Measurements from ENCODE around the gene CIDEB.

CIDEB gene

DNA sequence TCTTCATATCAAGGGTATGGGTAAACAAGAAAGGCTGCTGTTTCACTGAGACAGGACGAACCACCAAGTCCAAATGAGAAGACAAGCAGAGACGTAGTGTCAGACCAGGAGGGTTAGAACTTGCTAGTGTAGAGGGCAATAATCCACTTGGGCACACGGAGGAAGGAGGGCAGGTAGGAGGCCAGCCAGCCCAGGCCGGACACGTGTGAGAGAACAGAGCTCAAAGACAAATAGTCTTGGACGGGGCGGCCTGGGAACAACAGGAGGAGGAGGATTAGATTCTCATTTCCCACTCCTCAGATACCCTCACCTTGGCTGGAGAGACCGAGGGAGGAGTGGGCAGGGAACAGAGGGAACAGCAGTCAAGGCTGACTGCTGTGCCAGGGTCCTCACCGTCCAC is 17.0 kb downstream of the CIDEB start:
- DNase-seq = no peak

DNA sequence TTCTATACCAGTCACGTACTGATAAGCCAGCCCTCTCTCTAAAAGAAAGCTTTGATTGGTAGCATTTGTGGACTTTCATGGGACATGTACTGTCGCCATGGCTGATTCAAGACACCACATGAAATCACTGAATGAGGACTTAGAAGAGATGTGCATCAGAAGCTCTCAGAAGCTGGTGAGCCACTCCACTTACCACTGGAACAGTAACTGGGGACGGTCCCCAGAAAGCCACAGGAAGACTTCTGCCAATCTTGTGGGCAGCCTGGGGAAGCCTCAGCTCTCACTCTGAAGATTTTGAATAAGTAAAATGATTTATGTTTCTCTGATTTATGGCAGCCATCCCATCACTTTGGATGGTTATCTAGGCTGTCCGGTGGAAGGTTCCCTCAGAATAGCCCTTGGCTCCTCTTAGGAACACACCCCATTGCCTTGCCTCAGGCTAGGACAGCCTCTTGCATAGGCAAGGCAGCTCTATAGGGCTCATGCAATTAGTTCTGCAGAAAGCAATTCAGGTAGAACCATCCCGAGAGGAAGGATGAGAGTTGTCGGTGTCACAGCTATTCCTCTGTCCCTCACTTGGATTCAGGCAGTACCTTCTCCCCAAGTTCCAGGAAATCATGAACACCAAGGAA is 18.0 kb downstream of the CIDEB start:
- DNase-seq = no peak

DNA sequence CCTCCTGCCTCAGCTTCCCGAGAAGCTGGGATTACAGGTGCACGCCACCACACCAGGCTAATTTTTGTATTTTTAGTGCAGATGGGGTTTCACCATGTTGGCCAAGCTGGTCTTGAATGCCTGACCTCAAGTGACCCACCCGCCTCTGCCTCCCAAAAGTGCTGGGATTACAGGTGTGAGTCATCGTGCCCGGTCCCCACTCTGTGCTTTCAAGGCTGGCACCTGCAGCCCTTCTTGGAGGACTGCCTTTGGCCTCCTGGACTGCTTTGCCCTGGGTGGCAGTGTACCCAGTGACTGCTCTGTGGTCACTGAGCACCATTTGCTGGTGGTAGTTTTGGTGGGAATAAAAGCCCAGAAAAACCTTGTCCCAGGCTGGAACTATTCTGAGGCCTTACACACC is 20.8 kb downstream of the CIDEB start:
- DNase-seq = no peak

DNA sequence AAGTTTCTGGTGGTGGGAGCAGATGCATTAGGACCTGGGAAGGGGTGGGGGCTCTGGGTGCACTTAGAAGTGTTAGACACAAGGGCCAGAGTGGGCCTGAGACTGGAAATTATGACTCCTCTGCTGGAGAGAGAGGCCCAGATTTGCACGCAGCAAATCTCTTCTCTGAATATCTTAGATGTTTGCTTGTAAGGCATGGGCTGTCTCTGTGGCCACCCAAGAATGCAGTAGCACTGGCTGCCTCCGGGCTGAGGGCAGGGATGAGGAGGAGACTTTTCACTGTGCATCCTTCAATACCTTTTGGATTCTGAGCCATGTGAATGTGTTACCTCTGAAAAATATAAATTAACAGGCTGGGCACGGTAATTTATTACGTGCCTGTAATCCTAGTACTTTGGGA is 22.4 kb downstream of the CIDEB start:
- DNase-seq = no peak

DNA sequence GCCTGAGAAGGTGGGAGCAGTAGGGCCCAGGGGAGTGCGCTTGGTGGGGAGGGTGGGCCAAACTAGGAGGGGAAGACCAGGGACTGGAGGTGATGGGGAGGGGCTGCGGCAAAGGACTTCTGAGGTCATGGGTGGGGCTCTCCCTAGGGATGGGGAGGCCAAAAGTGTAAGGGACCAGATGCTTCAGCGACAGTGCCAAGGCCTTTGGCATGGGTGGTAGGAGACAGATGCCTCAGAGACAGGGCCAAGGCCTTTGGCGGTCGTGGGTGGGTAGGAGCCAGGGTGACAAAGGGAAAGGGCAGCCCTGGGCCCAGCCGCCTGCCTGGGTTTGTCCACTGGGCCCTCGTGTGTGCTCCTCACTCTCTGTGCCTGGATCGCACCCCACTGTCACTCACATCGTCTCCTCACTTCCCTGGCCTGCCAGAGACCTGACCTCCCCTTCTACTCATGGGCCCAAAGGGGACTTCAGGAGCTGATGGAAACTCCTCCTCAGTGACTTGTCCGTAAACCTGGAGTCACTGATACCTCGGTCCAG is 23.2 kb downstream of the CIDEB start:
- no peak for DNase-seq

DNA sequence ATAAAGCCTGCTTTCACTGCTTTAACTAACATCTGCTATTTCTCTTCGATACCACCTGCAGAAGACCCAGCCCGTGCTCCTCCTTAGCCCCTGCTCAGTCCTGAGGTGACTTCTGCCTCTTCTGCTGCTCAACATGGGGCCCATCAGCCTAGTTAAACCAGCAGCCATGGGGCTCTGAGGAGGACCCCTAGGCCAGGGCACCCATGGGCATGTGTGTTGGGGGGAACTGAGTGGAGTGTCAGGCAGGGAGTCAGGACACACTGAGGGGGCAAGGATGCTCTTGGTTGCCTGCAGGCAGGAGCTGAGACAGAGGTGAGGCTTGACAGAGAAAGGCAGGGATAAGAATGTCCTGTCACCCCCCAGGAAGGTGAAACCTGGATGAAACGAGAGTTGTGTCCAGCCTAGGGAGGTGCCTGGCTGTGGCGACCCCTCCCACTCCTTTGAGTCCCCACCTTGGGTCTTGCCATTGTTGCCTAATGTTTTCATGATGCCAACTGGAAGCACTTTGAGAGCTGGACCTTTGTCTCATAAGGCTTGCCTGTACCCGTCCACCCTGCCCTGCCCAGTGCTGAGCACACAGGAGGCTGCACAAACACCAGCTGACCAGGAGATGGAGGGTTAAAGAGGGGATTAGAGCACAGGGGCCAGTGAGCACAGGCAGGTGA is 23.8 kb downstream of the CIDEB start:
- DNase-seq = no peak

DNA sequence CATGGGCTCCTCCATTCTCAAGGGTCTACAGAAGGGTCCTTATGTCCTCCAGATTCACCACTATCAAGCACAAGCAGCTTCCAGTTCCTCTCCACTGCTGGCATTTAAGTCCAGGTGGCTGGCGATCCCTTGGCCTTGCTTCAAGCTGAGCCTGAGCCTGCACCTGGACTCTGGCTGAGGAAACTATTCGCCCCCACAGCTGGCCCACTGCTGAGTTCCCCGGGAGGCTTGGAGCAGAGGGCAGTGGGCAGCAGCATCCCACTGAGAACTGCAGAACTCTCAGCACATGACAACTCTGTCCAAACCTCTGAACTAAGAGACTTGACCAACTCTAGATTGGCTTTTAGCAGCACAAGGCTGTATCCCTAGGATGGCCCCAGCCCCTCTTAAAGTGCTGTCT is 25.0 kb downstream of the CIDEB start:
- no peak for DNase-seq

DNA sequence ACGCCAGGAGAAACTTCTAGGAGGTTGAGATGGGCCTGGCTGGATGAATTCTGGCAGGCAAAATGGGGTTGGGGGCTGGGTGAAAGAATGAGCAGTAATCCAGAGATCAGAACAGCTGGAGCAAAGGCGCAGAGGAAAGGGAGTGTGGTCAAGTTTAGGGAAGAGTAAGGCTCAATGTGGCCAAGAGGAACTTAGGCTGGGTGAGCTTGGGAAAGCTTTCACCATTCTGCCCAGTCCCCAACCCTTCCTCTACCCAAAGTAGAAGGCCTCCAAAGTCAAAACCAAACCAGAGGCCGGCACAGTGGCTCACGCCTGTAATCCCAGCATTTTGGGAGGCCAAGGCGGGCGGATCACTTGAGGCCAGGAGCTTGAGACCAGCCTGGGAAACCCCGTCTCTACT is 26.1 kb downstream of the CIDEB start:
- no peak for DNase-seq

DNA sequence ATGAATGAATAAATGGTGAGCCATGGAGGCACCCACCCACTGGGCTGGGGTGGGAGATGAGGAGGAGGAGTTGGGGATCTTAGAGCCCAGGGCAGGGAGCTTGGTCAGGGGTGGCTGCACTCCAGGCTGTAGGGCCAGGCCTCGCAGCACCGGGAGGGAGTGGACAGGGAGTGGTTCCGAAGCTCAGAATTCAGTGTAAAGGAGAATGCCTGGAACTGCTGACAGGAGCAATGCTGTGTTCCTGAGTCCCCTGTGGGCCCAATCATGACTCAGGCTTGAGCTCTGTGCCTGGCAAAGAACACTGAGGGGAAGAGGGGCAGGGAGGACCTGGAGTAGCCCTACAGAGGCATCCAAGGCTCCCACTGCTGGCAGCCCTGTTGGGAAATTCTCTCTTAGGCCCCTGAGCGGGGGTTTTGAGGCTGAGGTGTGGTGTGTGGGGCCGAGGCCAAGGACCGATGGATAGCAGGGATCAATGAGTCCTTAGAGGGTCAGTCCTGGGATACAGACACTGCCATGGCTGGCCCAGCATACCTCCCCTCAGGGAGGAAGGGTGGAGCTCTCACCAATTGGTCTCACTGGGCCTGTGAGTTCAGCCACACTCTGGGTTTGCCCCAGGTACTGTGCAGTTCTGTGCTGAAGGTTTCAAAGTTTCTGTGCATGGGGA is 26.8 kb downstream of the CIDEB start:
- DNase-seq = no peak

DNA sequence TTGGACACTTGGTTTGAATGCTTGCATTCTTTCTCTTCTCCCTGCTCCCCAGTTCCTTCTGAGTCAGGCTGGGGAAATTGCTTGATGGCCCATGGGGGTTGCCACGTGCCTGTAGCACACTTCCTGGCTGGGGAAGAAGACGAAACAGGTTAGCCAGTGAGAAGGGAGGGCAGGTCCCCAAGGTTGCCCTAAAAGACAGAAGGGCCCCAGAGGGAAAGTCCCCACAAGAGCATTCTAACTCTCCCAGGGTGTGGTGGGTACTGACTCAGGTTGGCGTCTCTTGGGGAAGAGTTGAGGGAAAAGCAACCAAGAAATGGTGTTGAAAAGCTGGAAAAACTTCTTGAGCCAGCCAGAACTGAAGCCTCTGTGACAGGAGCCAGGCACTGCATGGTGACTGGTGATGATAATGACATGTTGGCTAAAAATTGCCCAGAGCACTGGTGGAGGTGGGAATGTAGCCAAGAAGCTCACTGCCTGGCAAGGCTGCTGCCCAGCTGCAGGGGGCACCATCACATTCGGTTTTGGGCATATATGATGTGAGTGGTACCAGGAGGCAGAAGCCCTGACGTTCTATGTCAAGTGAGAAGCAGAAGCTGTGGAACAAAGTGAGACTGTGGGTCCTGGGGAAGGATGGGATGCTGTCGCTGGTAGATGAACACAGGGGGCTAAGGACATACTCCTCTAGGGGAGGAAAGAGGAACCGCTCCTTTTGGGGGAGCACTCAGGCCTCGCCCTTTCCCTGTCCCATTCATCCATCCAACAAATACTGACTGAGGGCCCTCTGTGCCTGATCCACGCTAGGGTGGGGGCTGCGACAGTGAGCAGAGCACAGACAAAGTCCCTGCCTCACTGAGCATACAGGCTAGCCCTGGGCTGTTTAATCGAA is 28.2 kb downstream of the CIDEB start:
- DNase-seq = no peak

DNA sequence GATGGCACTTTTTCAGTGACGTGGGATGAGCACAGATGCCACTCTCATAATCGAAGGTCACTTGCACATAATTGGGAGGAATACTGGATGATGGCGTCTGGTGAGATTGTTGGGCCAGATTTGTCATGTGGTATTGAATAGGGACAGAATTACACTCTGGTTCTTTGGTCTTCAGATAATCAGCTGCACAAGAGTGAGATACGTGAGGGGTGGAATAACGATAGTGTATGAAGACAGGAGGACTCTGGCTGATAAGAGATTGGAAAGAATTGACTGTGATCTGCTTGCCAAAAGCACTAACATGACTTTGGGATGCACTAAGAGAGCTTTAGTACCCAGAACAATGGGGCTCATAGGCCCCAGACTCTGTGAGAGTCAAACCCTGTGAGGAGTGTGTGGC is 29.4 kb downstream of the CIDEB start:
- no peak for DNase-seq

DNA sequence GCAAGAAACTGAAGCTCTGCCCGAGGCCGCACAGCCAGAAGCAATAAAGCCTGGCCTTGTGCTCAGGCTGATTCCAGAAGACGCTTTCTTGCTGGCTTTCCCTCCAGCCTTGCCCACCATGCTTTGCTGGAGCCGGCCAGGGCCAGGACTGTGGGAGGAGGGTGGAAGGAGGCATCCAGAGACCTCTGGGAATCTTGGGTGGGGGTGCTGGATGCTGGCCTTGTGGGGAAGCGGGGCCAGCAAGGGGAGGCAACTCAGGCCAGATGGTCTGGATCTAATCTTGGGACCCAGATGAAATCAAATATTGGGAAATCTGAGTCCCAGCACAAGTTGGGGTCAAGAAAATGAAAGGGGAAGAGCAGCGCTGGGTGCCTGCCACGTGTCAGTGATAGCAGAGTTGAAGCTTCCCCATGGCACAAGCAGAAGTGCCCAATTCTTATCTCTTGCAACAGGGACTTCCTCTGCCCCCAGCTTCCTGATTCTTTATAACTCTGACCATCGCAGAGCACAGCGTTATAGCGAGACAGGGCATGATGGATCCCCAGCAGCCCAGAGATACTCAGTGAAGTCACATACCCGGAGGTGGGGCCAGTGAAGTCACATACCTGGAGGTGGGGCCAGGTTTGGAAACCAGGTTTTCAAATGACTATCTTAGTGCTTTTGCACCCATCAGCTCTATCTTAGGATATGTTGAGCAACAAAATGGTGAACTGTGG is 30.0 kb downstream of the CIDEB start:
- no peak for DNase-seq

DNA sequence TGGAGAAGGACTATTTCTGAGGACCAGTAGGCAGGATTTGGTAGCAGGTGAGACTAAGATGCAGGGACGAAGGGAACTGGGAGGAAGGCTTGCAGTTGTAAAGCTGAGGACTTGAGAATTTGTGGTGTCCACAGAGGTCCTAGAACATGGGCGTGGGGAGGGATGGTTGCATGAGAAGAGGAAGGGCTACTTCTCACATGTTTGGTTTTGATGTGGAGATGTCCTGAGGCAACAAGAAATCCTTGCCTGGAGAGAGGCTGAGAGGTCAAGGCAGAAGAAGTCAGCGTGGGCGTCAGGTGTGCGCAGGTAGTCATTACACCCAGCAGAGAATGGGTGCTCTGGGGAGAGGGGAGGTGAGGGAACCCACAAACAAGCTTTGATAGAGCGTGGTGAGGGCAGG is 30.7 kb downstream of the CIDEB start:
- DNase-seq = no peak

DNA sequence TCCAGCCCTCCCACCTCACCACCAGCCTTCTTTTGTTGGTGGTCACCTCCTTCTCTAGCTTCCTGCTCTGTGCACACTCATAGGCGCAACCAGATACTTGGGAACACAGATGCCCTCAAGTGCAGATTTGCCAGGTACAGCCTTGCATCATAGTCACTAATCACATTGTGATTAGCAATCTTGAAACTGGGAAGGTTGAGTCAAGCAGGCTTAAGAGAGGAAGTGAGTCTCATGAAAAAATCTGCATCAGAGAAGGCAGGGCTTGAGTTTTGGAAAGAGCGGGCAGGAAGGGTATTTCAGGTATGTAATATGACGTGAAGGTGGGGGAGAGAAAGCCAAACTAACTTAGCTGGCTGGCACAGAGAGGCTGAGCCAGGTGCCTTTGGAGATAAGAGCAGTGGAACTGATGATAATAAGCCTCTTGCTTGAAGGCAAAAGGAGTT is 33.7 kb downstream of the CIDEB start:
- DNase-seq = no peak

DNA sequence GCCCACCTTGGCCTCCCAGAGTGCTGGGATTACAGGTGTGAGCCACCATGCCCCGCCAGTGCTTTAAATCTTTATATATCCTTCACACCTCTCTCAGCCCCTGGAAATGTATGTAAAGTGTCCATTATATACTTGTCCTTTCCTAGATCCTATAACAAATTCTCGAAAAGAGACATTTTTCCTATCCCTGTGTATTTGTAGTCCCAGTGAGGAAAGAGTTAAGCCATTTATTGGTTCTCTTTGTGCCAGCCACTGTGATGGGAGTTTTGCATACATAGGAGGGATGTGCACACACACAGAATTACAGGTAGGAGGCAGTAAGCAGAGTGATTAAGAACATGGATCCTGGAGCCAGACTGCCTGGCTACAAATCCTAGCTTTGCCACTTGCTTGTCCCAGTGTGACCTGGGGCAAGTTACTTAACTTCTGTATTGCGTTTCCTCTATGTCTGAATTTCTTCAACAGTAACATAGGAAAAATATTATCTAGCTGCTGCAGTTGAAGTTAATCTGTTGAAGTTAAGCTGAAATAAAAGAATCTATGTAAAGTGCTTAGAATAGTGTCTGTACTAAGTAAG is 34.3 kb downstream of the CIDEB start:
- no peak for DNase-seq

DNA sequence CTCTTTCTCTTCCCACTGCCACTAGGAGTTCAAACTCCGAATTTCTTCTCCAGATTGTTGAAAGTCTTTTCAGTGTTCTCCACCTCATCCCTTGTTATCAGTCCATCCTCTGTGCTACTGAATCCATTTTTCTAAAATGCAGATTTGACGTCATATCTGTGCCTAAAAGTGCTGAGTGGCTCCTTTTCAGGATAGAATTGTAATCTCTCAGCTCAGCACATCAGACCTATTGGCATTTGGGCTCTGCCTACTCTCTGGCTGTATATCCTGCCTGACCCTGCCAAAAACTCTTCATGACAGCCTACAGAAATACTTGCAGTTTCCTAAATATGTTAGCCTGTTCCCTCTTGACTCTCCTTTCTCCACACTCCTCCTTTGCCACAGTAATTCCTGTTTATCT is 35.3 kb downstream of the CIDEB start:
- DNase-seq = no peak

DNA sequence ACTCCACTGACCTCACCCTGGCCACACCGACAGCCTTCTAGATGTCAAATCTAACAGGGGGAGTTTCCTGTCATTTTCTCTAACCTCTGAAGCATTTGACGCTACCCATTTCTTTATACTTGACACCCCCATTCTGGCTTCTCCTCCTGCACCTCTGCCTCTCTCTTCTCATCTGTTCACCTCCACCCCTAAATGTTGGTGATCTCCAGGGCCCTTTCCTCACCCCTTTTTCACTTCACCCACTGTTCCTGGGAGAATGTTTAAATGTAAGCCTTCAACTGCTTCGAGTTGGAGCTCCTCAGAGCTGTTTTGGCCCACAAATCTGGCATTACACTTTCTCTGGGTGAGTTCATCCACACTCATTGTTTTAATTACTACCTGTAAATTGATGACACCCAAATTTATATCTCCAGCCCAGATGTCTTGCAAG is 35.9 kb downstream of the CIDEB start:
- DNase-seq = no peak

DNA sequence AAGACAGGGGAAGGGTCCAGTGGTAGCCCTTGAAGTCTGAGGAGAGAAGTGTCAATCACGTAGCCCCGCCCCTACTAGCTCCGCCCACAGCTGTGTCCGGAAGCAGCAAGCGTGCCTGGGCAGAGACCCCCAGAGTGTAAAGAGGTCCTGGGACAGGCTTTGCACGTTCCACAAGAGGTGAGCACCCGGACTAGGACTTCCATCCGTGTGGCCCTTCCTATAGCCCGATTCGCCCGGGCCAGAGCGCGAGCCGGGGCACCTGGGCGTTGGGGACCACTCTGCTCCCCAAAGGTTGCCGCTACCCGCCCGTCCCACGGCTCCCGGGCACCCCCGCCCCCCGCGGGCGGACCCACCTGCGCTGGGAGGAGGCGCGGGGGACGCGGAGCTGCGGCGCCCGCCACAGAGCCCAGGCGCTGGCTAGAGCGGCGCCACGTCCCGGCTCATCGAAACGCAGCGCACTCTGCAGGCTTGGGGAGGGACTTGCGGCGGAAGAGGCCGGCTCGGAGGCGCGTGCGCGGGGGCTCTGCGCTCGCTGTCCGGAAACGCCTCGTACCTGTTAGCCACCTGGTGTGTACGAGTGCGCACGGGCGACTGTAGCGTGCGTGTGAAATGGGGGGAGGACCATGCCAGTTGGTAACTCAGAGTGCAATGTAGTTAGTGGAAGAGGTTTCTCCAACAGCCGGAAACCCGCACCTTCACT is 36.5 kb downstream of the CIDEB start, which contains the start of gene RABGGTA:
Gene RABGGTA (minus strand): TSS at position 464 of the 700 bp plus-strand sequence. CDS start 482 bp downstream, outside the sequence.
- no peak for DNase-seq

DNA sequence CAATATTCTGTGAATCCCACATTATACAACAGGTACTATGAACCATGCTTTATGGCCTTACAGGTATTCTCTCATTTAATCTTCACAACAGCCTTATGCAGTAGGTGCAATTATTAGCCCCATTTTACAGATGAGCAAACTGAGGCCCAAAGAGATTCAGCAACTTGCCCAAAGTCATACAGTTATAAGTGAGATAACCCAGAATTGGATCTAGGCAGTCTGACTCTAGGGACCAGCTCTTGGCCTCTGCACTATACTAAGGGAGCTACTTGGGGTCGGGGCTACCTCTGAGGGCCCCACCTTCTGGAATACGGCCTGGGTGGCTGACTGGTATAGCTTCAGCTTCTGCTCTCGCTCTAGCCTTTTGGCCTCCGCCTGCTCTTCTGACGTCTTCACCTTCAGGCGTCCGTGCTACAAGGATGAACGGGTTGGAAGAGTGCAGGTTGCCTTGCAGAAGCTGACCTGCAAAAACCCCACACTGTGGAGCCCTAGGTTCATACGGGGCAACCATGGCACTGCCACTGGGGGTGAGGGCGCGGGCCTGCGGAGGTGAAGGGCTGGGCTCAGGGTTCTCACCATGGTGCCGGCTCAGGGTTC is 37.1 kb downstream of the CIDEB start:
- no peak for DNase-seq

DNA sequence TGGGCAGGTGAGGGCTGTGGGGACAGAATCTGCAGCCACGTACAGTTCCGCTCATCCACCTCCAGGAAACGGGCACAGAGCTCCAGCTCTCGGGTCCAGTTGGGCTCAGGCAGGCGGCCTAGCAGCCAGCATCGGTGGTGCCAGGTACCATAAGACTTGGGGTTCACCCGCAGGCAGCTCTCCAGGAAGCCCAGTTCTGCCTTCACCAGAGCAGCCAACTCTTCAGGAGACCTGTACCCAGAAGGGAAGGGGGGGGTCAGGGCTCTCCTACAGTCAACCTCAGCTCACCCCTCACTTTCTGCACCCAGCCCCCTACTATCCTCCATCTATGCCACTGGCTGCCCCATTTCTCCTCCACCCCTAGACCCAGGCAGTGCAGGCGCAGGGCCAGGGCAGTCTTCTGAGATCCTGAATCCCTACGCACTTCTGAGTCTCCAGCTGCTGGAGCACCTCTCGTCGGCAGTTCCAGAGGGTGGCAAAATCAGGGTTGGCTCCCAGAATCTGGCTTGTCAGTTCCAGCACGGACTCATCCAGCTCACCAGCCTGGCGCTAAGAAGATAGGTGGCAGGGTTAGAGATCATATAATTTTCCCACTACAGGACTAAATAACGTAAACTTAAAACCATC is 37.8 kb downstream of the CIDEB start:
- no peak for DNase-seq
